Measurements from ENCODE around the gene C1orf122.

The C1orf122 gene

DNA sequence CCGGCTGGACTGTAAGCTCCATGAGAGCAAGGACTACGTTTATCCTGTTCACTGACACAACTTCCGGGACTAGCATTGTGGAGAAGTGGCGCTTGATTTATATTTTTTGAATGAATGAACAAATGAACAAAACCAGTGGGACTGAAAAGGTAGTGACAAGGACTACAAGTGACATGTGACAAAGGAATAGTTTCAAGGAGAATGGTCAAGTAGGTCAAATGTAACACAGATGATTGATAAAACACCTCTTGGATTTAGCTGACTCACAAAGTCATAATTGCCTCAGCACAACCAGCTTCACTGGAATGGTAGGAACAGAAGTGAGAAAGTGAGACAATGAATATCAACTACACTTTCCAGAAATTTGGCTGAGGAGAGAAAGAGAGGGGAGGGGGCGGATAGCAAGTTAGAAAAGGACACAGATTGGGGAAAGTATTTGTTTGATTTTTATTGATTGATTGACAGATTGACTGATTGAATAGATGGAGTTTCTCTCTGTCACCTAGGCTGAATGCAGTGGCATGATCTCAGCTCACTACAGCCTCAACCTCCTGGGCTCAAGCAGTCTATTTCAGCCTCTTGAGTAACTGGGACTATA is 37.6 kb downstream of the C1orf122 start:
- Histone ChIP-seq H3K27ac (ENCODE audit: low read length) (no peak overlapping the region), H4K20me1 (ENCODE audit: insufficient read depth, low read length) (no peaks in the 10 kb centered on the region), H3K4me3 (ENCODE audit: low read length) (no peak overlapping the region), H3K4me1 (ENCODE audit: low read length) (peaks cover 16% of the 10 kb centered on the region), H3K9me2 (replicated peaks; ENCODE audit: insufficient read depth, low read length) (no peaks in the 10 kb centered on the region), H3K36me3 (replicated peaks; ENCODE audit: insufficient read depth, low read length) (no peaks in the 10 kb centered on the region; the same call in 1 of the 2 replicates), H3K27me3 (replicated peaks; ENCODE audit: insufficient read depth, low read length) (no peaks in the 10 kb centered on the region), H3K4me2 (ENCODE audit: low read depth, low read length) (no peak overlapping the region), H3F3A (ENCODE audit: insufficient read depth, low read length) (peaks cover 6% of the 10 kb centered on the region; the same call in 1 of the 2 replicates), H3K9me3 (replicated peaks; ENCODE audit: insufficient read depth, low read length) (no peaks in the 10 kb centered on the region), H3K9ac (ENCODE audit: low read length) (no peak overlapping the region), H2AFZ (ENCODE audit: low read length) (no peak overlapping the region), H3K79me2 (ENCODE audit: low read length) (peaks cover 73% of the 10 kb centered on the region)
- no peak for DNase-seq
- TF ChIP-seq CTCF (IDR thresholded peaks at IDR 0.05; ENCODE audit: low read length) (no peak), EZH2phosphoT487 (IDR thresholded peaks at IDR 0.05; ENCODE audit: low read length) (no peak), EZH2 (optimal IDR thresholded peaks at IDR 0.05; ENCODE audit: low read depth, low read length) (no peak)

DNA sequence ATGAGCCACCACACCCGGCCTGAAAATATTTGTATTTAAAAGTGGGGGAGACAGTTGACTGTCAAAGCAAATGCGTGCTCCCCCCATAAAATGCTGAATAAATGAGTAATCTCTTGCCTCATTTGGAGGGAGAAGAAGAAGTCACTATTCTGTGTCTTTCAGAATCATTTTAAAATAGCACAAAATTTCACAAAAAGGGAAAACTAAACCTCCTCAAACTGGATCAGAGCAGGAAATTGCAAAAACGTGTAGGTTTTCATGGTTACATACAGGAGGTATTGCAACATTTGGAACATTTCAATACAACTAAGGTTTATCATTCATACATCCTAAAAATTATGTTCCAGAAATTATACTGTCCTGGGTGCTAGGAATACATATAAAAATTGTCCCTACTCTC is 38.2 kb downstream of the C1orf122 start:
- H3K9ac ChIP-seq (ENCODE audit: low read length), result no peak overlapping the region
- H4K20me1 ChIP-seq (ENCODE audit: insufficient read depth, low read length), result no peaks in the 10 kb centered on the region
- TF ChIP-seq EZH2phosphoT487 (IDR thresholded peaks at IDR 0.05; ENCODE audit: low read length) (no peak), CTCF (IDR thresholded peaks at IDR 0.05; ENCODE audit: low read length) (no peak), EZH2 (optimal IDR thresholded peaks at IDR 0.05; ENCODE audit: low read depth, low read length) (no peak)
- H3K27ac ChIP-seq (ENCODE audit: low read length), result no peak overlapping the region
- H3K79me2 ChIP-seq (ENCODE audit: low read length), result peaks cover 76% of the 10 kb centered on the region
- no peak for DNase-seq
- peaks cover 6% of the 10 kb centered on the region; the same call in 1 of the 2 replicates for H3F3A ChIP-seq (ENCODE audit: insufficient read depth, low read length)
- no peaks in the 10 kb centered on the region for H3K27me3 ChIP-seq (replicated peaks; ENCODE audit: insufficient read depth, low read length)
- H3K9me3 ChIP-seq (replicated peaks; ENCODE audit: insufficient read depth, low read length), result no peaks in the 10 kb centered on the region
- H3K4me3 ChIP-seq (ENCODE audit: low read length), result no peak overlapping the region
- H3K36me3 ChIP-seq (replicated peaks; ENCODE audit: insufficient read depth, low read length), result no peaks in the 10 kb centered on the region; the same call in 1 of the 2 replicates
- H3K4me2 ChIP-seq (ENCODE audit: low read depth, low read length), result no peak overlapping the region
- peaks cover 10% of the 10 kb centered on the region for H3K4me1 ChIP-seq (ENCODE audit: low read length)
- H3K9me2 ChIP-seq (replicated peaks; ENCODE audit: insufficient read depth, low read length), result no peaks in the 10 kb centered on the region
- H2AFZ ChIP-seq (ENCODE audit: low read length), result no peak overlapping the region

DNA sequence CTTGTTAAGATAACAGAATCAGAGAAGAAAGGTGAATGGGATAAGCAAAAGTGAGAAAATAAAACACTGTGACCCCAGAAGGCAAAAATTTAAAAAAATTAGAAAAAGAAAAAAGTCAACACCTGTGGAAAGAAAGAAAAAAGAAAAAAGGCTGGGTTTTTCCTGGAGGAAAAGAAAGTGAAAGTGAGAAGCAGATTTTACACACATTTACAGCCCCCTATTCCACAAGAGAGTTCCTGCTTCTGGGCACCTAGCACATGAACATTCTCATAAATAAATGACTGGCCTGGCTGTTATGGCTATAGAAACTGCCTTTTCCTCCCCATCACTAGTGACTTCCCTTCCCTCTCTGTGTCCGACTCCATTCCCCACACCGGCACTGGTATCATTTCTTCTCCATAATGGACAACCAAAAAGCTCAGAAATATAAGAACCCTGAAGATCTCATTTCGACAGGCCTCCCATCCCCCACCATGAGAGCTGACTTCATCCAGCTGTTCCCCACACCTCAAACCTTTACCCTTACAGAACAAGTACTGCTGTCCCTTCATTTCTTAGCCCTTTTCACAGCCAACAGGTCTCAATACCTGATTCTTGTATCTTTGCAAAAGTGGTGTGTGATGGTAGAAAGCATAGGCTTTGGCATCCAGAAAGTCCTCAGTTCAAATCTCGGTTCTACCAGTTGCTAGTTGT is 39.2 kb downstream of the C1orf122 start:
- Histone ChIP-seq H3K36me3 (replicated peaks; ENCODE audit: insufficient read depth, low read length) (no peaks in the 10 kb centered on the region; the same call in 1 of the 2 replicates), H4K20me1 (ENCODE audit: insufficient read depth, low read length) (no peaks in the 10 kb centered on the region), H2AFZ (ENCODE audit: low read length) (no peak overlapping the region), H3K4me3 (ENCODE audit: low read length) (no peak overlapping the region), H3K27ac (ENCODE audit: low read length) (no peak overlapping the region), H3K9ac (ENCODE audit: low read length) (no peak overlapping the region), H3K4me1 (ENCODE audit: low read length) (peaks cover 7% of the 10 kb centered on the region), H3K27me3 (replicated peaks; ENCODE audit: insufficient read depth, low read length) (no peaks in the 10 kb centered on the region), H3F3A (ENCODE audit: insufficient read depth, low read length) (peaks cover 6% of the 10 kb centered on the region; the same call in 1 of the 2 replicates), H3K79me2 (ENCODE audit: low read length) (peaks cover 76% of the 10 kb centered on the region), H3K4me2 (ENCODE audit: low read depth, low read length) (no peak overlapping the region), H3K9me2 (replicated peaks; ENCODE audit: insufficient read depth, low read length) (no peaks in the 10 kb centered on the region), H3K9me3 (replicated peaks; ENCODE audit: insufficient read depth, low read length) (no peaks in the 10 kb centered on the region)
- no peak for DNase-seq
- no peak for TF ChIP-seq CTCF (IDR thresholded peaks at IDR 0.05; ENCODE audit: low read length)
- TF ChIP-seq EZH2phosphoT487 (IDR thresholded peaks at IDR 0.05; ENCODE audit: low read length), result no peak
- TF ChIP-seq EZH2 (optimal IDR thresholded peaks at IDR 0.05; ENCODE audit: low read depth, low read length), result no peak
